ENCODE data around the gene OBP2A. TPM values are rescaled to one million over a fixed set of nuclear protein-coding genes. Genes with fewer than 3 reads are reported as not detected.
A peak's percentile ranks its signal among the peaks of the same experiment; 100 is the strongest.

Gene OBP2A
- total and polyA plus RNA-seq, 5 experiments from 2014 or later, result not detected

DNA sequence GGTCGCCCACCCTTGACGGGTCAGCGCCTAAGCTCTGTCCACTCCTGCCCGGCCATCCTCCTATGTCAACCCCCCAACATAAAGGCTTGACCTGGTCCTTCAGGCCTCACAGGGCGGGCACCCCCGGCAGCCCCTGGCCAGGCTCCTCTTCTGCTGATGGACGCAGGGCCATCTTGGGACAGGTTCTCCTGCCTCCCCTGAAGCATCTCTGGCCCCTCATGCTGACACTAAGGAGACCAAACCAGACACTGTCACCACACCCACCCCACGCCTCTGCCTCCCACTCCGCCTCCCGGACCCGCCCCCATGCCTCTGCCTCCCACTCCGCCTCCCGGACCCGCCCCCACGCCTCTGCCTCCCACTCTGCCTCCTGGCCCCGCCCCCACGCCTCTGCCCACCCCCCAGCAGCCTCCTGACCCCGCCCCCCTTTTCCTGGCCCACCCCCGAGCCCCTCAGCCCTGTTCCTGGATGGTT is 6.8 kb downstream of the OBP2A start:
- peaks cover 0 to 13% (median 2%) of the 10 kb centered on the region in 9 donors for H3K9me3 Mint-ChIP-seq
- H3K4me3 Mint-ChIP-seq, result no peak overlapping the region
- H3K4me1 Mint-ChIP-seq, result peaks cover 0 to 3% (median 0%) of the 10 kb centered on the region in 4 donors
- DNase-seq, result no peak
- no peak overlapping the region for H3K27ac Mint-ChIP-seq
- no peak for ATAC-seq
- POLR2A ChIA-PET, result no interaction called here
- no peaks in the 10 kb centered on the region for H3K36me3 Mint-ChIP-seq
- H3K27me3 Mint-ChIP-seq, result peaks cover 0 to 7% (median 4%) of the 10 kb centered on the region in 5 donors

DNA sequence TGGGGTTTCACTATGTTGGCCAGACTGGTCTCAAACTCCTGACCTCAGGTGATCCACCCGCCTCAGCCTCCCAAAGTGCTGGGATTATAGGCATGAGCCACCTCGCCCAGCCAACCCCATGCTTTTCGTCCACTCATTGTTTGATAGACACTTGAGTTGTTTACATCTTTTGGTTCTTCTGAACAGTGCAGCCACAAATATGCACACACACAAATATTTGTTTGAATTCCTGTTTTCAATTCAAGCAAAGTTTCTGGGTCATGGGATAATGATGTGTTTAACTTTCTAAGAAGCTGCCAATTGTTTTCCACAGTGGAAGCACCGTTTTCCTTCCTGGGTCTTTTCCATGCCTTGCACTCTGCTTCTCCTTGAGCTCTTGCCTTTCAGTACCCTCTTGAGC is 8.8 kb downstream of the OBP2A start:
- DNase-seq (no peak), ATAC-seq (no peak)
- peaks cover 0 to 3% (median 0%) of the 10 kb centered on the region in 4 donors for H3K4me1 Mint-ChIP-seq
- no peak overlapping the region for H3K27ac Mint-ChIP-seq
- peaks cover 2 to 15% (median 6%) of the 10 kb centered on the region in 5 donors for H3K27me3 Mint-ChIP-seq
- no peaks in the 10 kb centered on the region for H3K36me3 Mint-ChIP-seq
- peaks cover 0 to 13% (median 2%) of the 10 kb centered on the region in 9 donors for H3K9me3 Mint-ChIP-seq
- H3K4me3 Mint-ChIP-seq, result no peak overlapping the region
- POLR2A ChIA-PET, result no interaction called here

DNA sequence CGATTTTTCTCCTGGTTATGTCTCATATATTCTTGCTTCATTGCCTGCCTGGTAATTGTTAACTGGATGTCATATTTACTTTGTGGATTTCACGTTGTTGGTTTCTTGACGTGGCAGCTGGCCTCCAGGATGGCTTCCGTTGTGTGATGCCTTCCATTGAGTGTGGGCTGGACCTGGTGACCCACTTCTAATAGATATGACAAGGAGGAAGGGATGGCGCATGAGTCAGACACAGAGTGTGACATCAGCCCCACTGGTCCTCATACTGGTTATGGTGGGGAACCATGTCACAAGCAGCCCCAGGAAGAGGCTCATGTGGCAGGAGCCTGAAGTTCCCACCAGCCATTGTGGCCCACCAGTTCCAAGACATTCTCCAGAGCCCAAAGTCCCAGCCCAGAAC is 9.3 kb downstream of the OBP2A start:
- ATAC-seq, result no peak
- Mint-ChIP-seq H3K36me3 (no peaks in the 10 kb centered on the region), H3K27me3 (peaks cover 2 to 20% (median 8%) of the 10 kb centered on the region in 5 donors), H3K27ac (no peak overlapping the region), H3K4me1 (peaks cover 0 to 3% (median 0%) of the 10 kb centered on the region in 4 donors), H3K4me3 (no peak overlapping the region), H3K9me3 (peaks cover 0 to 13% (median 2%) of the 10 kb centered on the region in 9 donors)
- no peak for DNase-seq
- POLR2A ChIA-PET, result no interaction called here

DNA sequence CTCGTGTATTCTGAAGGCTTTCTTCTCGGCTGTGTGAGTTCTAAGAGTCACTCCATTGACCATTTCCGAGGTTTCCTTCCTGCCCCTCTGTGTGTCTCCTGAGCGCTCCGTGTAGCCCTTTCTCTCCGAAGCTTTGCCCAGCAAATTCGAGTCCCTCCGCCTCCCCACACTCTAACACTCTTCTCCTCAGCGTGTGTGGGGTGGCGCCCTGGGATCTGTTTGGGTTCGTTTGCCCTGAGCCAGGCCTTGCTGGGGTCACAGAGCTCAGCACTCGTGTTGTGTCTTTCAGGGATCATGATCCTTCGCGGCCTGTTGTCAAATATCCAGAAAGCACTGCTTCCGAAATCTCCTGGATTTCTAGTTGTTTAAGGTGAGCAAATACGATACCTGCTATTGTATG is 10.0 kb downstream of the OBP2A start:
- Mint-ChIP-seq H3K27ac (no peak overlapping the region), H3K9me3 (peaks cover 0 to 13% (median 2%) of the 10 kb centered on the region in 9 donors), H3K27me3 (peaks cover 3 to 20% (median 10%) of the 10 kb centered on the region in 5 donors), H3K4me1 (peaks cover 0 to 3% (median 0%) of the 10 kb centered on the region in 4 donors), H3K36me3 (no peaks in the 10 kb centered on the region), H3K4me3 (no peak overlapping the region)
- POLR2A ChIA-PET, result no interaction called here
- no peak for ATAC-seq
- no peak for DNase-seq

DNA sequence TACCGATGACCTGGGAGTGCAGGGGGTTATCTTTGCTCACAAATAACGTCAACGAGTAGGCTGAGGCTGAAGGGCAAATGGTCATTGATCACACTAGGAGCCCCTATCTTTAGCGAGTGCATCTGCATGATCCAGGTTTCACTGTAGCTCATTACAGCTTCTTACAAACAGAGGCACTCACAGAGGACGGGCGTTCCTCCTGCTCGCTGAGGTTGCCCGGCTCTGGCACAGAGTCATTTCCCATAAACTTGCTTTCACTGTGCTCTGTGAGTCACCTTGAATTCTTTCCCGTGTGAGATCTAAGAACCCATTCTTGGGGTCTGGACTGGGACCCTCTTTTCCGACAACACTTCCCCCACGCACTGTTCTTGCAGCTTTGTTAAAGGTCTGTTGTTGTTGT is 13.7 kb downstream of the OBP2A start:
- peaks cover 3 to 42% (median 10%) of the 10 kb centered on the region in 5 donors for H3K27me3 Mint-ChIP-seq
- POLR2A ChIA-PET, result no interaction called here

DNA sequence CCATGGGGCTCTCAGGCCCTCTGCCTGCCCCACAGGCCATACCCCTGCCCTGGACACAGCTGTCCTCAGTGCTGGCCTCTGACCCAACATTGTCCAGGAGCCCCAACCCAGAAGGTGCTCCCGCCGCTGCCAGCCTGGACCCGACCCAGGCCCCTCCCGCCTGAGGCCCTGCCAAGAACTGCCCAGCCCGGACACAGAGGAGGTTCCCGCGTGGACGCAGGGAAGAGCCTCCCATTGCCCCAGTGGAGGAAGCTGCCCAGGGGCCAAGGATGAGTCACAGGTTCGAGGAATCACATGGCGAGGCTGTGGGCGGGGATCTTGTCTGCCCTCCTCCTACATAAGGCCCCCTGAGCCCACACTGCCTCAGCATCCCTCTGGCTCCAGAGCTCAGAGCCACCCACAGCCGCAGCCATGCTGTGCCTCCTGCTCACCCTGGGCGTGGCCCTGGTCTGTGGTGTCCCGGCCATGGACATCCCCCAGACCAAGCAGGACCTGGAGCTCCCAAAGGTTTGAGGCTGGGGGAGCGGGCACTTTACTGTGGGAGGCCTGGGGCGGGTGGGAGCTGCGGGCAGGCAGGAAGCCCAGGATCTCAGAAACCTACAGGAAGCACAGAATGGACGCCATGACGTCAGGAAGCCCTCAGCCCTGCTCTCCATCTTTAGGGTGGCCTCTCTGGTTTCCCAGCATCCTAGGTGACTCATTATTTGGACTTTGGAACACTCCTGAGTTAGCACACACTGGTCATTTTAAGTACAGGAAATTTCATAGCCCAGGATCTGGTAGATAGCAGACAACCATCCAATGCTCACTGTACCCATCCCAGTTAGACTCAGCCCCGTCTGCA is 15.7 kb downstream of the OBP2A start, which contains the start of gene PAEP:
TSS of gene PAEP (plus strand) at position 366 of the 844 bp plus-strand sequence.
- Mint-ChIP-seq H3K36me3 (no peaks in the 10 kb centered on the region), H3K27ac (no peak within 1 kb of the TSS), H3K9me3 (peaks cover 0 to 2% (median 0%) of the 10 kb centered on the region in 9 donors), H3K4me1 (no peaks in the 10 kb centered on the region), H3K4me3 (no peak within 1 kb of the TSS), H3K27me3 (peaks cover 6 to 59% (median 20%) of the 10 kb centered on the region in 5 donors)
- no peak for ATAC-seq
- DNase-seq, result no peak
- POLR2A ChIA-PET, result no interaction called here

More for the DNA sequence above, 13.7 kb downstream of the OBP2A start:
- H3K4me1 Mint-ChIP-seq, result peaks cover 0 to 3% (median 0%) of the 10 kb centered on the region in 4 donors
- H3K4me3 Mint-ChIP-seq, result no peak overlapping the region
- DNase-seq, result no peak
- H3K9me3 Mint-ChIP-seq, result peaks cover 0 to 12% (median 2%) of the 10 kb centered on the region in 9 donors
- no peak overlapping the region for H3K27ac Mint-ChIP-seq
- H3K36me3 Mint-ChIP-seq, result no peaks in the 10 kb centered on the region
- no peak for ATAC-seq

DNA sequence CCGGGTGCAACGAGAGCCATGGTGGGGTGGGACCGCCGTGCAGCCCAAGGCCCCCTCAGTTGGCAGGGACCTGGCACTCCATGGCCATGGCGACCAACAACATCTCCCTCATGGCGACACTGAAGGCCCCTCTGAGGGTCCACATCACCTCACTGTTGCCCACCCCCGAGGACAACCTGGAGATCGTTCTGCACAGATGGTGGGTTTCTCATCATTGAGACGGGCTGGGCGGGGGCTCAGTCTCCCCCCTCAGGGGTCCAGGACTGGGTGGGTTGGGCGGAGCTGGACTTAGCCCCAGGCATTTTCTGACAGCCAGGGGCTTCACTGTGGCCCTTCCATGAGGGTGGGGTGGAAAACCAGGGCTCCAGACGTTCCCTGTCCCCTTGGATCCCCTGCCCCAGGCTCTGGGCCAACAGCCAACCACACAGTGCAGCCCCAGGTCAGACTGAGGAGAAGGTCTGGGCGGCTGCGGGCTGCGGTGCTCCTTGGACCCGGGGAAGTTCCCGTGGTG is 16.4 kb downstream of the OBP2A start:
- H3K27ac Mint-ChIP-seq, result no peak overlapping the region
- no peaks in the 10 kb centered on the region for H3K4me1 Mint-ChIP-seq
- peaks cover 8 to 62% (median 24%) of the 10 kb centered on the region in 5 donors for H3K27me3 Mint-ChIP-seq
- POLR2A ChIA-PET, result no interaction called here
- H3K4me3 Mint-ChIP-seq, result no peak overlapping the region
- H3K9me3 Mint-ChIP-seq, result peaks cover 0 to 2% (median 0%) of the 10 kb centered on the region in 9 donors
- no peak for DNase-seq
- ATAC-seq, result no peak
- no peaks in the 10 kb centered on the region for H3K36me3 Mint-ChIP-seq

DNA sequence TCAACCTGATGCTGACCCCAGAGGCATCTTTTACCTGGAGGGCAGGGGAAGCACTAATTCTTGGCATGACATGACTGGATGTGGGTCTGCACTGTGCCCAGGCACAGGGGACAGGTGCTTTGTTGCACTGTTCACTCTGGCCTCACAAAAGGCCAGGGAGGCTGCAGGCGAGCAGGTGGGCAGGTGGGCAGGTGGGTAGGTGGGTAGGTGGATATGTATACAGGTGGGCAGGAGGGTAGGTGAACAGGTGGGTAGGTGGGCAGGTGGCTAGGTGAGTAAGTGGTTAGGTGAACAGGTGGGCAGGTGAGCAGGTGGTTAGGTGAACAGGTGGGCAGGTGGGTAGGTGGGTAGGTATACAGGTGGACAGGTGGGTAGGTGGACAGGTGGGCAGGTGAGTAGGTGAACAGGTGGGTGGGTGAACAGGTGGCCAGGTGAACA is 17.1 kb downstream of the OBP2A start:
- H3K27ac Mint-ChIP-seq, result no peak overlapping the region
- H3K4me3 Mint-ChIP-seq, result no peak overlapping the region

DNA sequence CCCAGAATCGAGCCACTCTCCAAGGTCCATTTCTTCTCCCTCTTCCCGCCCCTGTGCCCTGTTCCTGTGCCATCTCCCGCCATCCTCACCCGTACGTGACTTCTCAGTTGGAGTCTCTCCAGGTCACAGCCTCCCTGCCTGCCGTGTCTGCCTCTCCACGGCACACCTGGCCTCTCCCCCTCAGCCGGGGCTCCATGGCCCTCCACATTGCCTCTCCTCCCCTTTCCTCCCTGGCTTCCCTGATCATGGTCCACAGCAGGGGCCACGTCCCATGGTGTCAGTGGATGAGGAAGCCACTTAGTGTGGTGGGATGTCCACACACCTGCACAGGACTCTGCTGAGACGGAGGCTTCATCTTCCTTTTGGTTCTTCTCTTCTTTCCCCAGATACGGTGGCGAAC is 17.9 kb downstream of the OBP2A start:
- Mint-ChIP-seq H3K4me3 (no peak overlapping the region), H3K4me1 (no peaks in the 10 kb centered on the region), H3K27me3 (peaks cover 8 to 55% (median 24%) of the 10 kb centered on the region in 5 donors), H3K27ac (no peak overlapping the region), H3K9me3 (peaks cover 0 to 5% (median 0%) of the 10 kb centered on the region in 9 donors), H3K36me3 (no peaks in the 10 kb centered on the region)
- no peak for ATAC-seq
- POLR2A ChIA-PET, result no interaction called here
- DNase-seq, result no peak

More for the DNA sequence above, 17.1 kb downstream of the OBP2A start:
- Mint-ChIP-seq H3K4me1 (no peaks in the 10 kb centered on the region), H3K27me3 (peaks cover 8 to 62% (median 24%) of the 10 kb centered on the region in 5 donors), H3K36me3 (no peaks in the 10 kb centered on the region), H3K9me3 (peaks cover 0 to 2% (median 0%) of the 10 kb centered on the region in 9 donors)
- no peak for ATAC-seq
- POLR2A ChIA-PET, result no interaction called here
- no peak for DNase-seq

DNA sequence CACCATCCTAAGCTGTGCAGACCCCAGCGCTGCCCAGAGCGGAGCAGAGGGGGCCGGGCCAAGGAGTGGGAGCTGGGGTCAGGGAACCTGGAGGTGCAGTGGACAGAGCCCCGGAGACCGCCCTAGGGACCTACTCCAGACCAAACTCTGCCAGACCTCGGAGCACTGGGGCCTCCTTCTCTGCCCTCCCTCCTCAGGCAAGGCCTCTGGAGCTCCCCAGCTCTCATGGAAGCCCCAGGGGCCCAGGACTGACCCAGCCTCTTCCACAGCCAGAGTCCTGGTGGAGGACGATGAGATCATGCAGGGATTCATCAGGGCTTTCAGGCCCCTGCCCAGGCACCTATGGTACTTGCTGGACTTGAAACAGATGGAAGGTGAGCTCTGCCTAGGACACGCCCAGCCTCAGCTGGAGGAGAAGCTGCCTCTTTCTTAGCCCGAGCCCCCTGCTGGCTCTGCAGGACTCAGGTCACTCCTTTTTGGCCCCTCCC is 19.3 kb downstream of the OBP2A start:
- Mint-ChIP-seq H3K4me3 (no peak overlapping the region), H3K36me3 (peaks cover 0 to 5% (median 0%) of the 10 kb centered on the region in 3 donors), H3K27ac (no peak overlapping the region), H3K4me1 (no peaks in the 10 kb centered on the region), H3K27me3 (peaks cover 5 to 42% (median 21%) of the 10 kb centered on the region in 5 donors), H3K9me3 (peaks cover 0 to 12% (median 6%) of the 10 kb centered on the region in 9 donors)
- no peak for ATAC-seq
- POLR2A ChIA-PET, result no interaction called here
- DNase-seq, result no peak

DNA sequence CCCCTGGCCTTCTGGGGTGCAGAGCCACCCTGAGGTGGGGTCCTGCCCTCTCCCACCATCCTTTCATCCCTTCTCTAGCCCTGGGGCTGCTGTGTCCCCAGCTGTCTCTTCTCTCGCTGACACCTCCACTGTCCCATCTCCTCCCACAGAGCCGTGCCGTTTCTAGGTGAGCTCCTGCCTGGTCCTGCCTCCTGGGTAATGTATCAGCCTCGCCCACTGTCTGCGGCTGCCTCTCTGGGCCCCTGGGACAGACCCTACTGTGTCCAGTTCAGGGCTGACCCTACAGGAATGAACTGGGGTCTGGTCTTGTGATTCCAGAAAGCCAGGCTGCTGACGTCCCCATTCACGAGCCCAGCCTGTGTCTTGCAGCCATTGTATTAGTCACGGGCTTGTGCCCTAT is 19.7 kb downstream of the OBP2A start:
- H3K27me3 Mint-ChIP-seq, result peaks cover 3 to 42% (median 18%) of the 10 kb centered on the region in 5 donors
- peak in 1 of 10 donors; percentile 14 for DNase-seq
- H3K9me3 Mint-ChIP-seq, result peaks cover 0 to 12% (median 6%) of the 10 kb centered on the region in 9 donors
- H3K36me3 Mint-ChIP-seq, result peaks cover 0 to 5% (median 0%) of the 10 kb centered on the region in 3 donors
- H3K4me1 Mint-ChIP-seq, result no peaks in the 10 kb centered on the region
- POLR2A ChIA-PET, result no interaction called here
- no peak for ATAC-seq
- H3K4me3 Mint-ChIP-seq, result no peak overlapping the region
- H3K27ac Mint-ChIP-seq, result no peak overlapping the region

DNA sequence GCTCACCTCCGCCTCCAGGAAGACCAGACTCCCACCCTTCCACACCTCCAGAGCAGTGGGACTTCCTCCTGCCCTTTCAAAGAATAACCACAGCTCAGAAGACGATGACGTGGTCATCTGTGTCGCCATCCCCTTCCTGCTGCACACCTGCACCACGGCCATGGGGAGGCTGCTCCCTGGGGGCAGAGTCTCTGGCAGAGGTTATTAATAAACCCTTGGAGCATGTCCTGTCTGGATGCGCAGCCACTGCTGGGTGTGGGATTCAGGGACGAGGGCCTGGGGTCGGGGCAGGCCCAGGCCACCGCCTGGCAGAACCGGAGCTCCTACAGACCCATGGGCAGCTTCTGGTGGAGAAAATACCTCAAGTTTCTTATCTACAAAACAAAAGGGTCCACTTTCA is 20.6 kb downstream of the OBP2A start:
- POLR2A ChIA-PET, result no interaction called here
- Mint-ChIP-seq H3K9me3 (peaks cover 0 to 12% (median 6%) of the 10 kb centered on the region in 9 donors), H3K36me3 (peaks cover 0 to 5% (median 0%) of the 10 kb centered on the region in 3 donors), H3K27ac (no peak overlapping the region), H3K27me3 (peaks cover 0 to 42% (median 15%) of the 10 kb centered on the region in 5 donors), H3K4me1 (no peaks in the 10 kb centered on the region), H3K4me3 (no peak overlapping the region)
- no peak for DNase-seq
- ATAC-seq, result no peak

DNA sequence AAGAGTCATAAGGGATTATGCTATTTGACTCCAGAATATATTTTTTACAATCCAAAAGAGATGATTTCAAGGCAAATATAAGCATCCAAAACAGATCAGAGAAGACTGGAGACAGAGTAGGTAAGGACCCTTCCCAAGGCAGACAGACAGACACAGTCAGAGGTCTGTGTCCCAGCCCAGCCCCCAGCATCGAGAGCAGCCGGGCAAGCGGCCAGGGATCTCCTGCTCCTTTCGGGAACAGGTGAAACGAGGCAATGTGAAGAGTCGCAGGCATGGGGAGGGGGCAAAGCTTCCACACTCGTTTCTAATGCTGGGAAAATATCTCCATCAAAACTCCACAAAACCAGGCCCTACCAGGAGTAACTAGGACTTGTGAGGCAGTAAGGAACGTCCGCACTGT is 21.4 kb downstream of the OBP2A start:
- Mint-ChIP-seq H3K27ac (no peak overlapping the region), H3K4me1 (no peaks in the 10 kb centered on the region), H3K4me3 (no peak overlapping the region), H3K36me3 (peaks cover 0 to 5% (median 0%) of the 10 kb centered on the region in 3 donors), H3K27me3 (peaks cover 0 to 42% (median 15%) of the 10 kb centered on the region in 5 donors), H3K9me3 (peaks cover 0 to 12% (median 6%) of the 10 kb centered on the region in 9 donors)
- DNase-seq, result no peak
- POLR2A ChIA-PET, result no interaction called here
- no peak for ATAC-seq

Measured in naive thymus-derived CD8-positive, alpha-beta T cell (primary cell).